ENCODE data around the gene CAMSAP2.

CAMSAP2 gene

DNA sequence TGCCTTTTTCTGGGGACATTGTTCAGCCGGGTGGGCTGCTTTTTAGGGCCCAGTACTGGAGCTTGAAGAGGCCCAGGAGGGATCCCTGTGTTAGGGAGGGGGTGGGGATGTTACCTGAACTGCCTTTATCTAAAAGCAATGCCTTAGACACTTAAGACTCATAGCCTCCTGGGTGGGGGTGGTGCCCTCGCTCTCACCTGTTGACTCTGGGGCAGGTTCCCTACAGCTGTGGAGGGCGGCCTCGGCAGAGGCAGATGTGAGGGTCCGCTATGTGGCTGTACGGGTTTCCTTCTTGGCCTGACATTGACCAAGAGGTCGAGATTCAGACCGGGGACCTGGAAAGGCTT is 156.7 kb downstream of the CAMSAP2 start:
- TF ChIP-seq, protein P1, sequence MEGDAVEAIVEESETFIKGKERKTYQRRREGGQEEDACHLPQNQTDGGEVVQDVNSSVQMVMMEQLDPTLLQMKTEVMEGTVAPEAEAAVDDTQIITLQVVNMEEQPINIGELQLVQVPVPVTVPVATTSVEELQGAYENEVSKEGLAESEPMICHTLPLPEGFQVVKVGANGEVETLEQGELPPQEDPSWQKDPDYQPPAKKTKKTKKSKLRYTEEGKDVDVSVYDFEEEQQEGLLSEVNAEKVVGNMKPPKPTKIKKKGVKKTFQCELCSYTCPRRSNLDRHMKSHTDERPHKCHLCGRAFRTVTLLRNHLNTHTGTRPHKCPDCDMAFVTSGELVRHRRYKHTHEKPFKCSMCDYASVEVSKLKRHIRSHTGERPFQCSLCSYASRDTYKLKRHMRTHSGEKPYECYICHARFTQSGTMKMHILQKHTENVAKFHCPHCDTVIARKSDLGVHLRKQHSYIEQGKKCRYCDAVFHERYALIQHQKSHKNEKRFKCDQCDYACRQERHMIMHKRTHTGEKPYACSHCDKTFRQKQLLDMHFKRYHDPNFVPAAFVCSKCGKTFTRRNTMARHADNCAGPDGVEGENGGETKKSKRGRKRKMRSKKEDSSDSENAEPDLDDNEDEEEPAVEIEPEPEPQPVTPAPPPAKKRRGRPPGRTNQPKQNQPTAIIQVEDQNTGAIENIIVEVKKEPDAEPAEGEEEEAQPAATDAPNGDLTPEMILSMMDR (IDR thresholded peaks at IDR 0.05; ENCODE audit: insufficient read depth, missing control alignments), result no peak
- no peak for DNase-seq (ENCODE audit: insufficient read length, low spot score)
- no peak for FAIRE-seq

DNA sequence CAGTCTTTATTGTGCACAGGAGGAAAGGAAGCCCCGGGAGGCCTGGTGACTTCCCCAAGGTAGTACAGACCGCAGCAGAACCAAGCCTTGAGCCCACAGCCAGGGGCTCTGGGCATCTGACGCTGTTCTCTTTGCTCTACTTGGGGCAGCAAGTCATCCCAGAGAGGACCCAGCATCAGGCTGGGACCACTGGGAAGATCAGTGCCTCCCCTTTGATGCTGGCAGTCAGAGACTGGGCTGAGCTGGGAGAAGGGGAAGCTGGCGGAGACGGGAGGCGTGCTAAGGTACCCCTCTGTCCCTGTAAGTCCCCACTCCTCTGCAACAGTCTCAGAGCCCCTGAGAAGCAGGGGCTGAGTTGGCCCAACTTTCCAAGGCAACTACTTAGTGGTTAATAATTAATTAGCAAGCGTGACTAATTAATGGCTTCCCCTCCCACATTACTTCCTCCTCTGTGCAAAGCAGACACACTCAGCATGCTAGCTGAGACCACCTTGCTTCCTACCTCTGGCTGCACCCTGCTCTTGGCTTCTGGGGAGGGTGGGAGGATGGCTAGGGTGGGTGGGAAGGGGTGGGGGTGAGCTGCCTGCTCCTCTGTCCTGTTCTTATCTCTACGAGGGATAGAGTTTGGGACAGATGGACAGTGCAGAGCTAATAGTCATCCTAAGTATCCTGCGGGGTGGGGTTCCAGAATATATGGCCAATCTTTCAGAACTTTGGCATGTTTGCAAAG is 157.3 kb downstream of the CAMSAP2 start:
- TF ChIP-seq, protein P1 (IDR thresholded peaks at IDR 0.05; ENCODE audit: insufficient read depth, missing control alignments), result no peak
- no peak for FAIRE-seq
- no peak for DNase-seq (ENCODE audit: insufficient read length, low spot score)

DNA sequence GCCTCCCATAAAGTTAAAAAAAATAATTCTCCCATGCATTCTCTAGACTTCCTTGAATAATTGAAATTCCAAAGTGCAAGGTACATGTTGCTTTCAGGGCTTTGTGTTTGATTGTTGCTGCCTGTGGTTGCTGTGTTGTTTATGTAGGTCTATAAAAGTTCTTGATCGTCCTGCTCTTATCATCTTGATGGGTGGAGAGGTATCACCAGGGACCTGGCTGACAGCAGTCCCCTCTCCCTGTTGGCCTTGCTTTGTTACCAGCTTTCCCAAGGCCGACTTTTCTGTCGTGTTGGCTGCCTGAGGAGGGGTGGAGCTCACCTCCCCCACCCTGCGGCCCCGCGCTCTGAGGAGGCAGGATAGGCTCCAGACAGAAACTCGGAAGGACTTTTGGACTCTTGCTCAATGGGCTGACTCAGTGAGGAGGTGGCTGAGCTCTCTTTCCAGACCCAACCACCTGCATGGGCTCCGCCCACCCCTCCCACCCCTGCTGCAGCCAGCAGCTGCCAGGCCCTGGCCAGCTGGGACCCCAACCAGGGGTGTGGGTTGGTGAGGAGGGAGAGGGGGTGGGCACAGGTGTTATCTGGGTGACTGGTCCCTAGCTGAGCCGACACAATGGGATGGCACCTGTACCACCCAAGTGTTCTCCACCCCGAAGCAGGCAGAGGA is 158.0 kb downstream of the CAMSAP2 start:
- TF ChIP-seq, protein P1 (IDR thresholded peaks at IDR 0.05; ENCODE audit: insufficient read depth, missing control alignments), result no peak
- DNase-seq (ENCODE audit: insufficient read length, low spot score) (no peak), FAIRE-seq (no peak)

DNA sequence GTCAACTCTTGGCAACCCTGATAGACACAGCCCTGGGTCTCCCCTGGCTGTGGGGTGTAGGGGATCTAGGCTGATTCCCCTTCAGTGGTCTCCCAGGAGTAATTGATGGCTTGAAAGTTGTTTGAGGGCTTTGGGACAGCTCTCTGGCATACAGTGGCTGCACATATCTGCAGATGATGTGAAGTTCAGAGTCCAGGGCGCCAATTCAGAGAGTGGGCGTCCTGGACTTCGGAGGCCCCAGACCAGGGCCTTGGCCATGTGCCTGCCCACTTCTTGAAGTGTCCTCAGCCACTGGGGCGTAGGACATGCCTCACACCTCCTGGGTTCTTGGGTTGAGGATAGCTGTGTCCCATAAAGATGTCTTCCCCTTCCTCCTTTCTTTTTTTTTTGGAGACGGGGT is 158.6 kb downstream of the CAMSAP2 start:
- DNase-seq (ENCODE audit: insufficient read length, low spot score), result no peak
- TF ChIP-seq, protein P1 (IDR thresholded peaks at IDR 0.05; ENCODE audit: insufficient read depth, missing control alignments), result no peak
- no peak for FAIRE-seq

DNA sequence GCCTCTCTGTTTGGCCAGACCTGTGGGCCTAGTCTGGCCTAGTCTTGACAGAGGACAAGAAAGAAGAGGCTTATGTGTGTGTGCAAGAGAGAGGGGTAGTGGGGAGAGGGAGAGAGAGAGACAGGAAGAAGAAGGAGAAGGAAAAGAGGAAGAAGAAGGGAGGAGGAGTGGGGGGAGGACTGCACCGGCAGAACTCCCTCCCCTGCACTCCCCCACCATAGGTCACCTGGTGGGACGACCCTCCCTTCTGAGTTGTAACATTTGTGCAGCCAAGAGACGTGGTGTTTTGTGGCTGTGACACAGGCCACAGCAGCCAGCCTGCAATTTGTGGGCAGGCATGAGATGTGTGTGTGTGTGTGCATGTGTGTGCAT is 160.3 kb downstream of the CAMSAP2 start:
- TF ChIP-seq, protein P1 (IDR thresholded peaks at IDR 0.05; ENCODE audit: insufficient read depth, missing control alignments), result no peak
- FAIRE-seq (no peak), DNase-seq (ENCODE audit: insufficient read length, low spot score) (no peak)

DNA sequence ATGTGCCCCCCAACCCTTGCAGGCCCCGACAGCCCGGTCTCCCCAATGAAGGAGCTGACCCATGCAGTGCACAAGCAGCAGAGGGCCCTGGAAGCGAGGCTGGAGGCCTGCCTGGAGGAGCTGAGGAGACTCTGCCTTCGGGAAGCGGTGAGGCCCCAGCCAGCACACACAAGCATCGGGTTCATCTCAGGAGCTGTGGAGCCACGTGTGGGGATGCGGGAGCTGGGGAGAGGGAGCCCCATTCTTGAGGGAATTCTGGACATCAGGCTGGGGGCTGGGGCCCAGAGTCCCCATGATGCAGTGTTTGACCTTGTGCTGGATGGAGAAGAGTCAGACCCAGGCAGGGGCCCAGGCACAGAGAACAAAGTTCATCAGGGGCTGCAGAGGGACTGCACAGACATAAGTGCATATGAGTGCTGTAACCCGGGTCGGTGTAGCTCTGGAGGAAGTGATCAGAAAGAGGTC is 160.8 kb downstream of the CAMSAP2 start:
- FAIRE-seq, result no peak
- no peak for DNase-seq (ENCODE audit: insufficient read length, low spot score)
- TF ChIP-seq, protein P1 (IDR thresholded peaks at IDR 0.05; ENCODE audit: insufficient read depth, missing control alignments), result no peak

Data from D721Med (cell line).